ENCODE data around the gene TSKS. TPM values are rescaled to one million over a fixed set of nuclear protein-coding genes. Genes with fewer than 3 reads are reported as not detected.

The TSKS gene
- total and polyA plus RNA-seq, 7 donors: 0.18 to 0.27 (median 0.21) TPM; not detected in 3

- Histone ChIP-seq H3K27ac (no peak overlapping the region), H3K4me1 (no peaks in the 10 kb centered on the region), H3K27me3 (ENCODE audit: insufficient read depth in 3 of 3, low read length in 2 of 3) (no peaks in the 10 kb centered on the region), H3K9me3 (no peaks in the 10 kb centered on the region), H3K36me3 (ENCODE audit: insufficient read depth in 1 of 2, low read depth in 1 of 2) (no peaks in the 10 kb centered on the region), H3K4me3 (no peak overlapping the region)
- intact Hi-C loops (cut with DNase I): no loop called here
- 84 to 92% (median 86%) methylated on average over 5 of the region's 5 CpGs for WGBS, 3 donors
- no peak for TF ChIP-seq CTCF (IDR thresholded peaks at IDR 0.05)
- no peak for DNase-seq
- no peak for ATAC-seq
Measured at GRCh38 chr19:49699364-49699763, 63.7 kb downstream of the TSKS start.

GRCh38 chr19:49696865-49697264, 66.2 kb downstream of the TSKS start:
- intact Hi-C loops (cut with DNase I): no loop called here
- TF ChIP-seq CTCF (IDR thresholded peaks at IDR 0.05): no peak
- Histone ChIP-seq H3K27ac (no peak overlapping the region), H3K4me3 (no peak overlapping the region), H3K4me1 (no peaks in the 10 kb centered on the region), H3K9me3 (no peaks in the 10 kb centered on the region), H3K36me3 (ENCODE audit: insufficient read depth in 1 of 2, low read depth in 1 of 2) (no peaks in the 10 kb centered on the region), H3K27me3 (ENCODE audit: insufficient read depth in 3 of 3, low read length in 2 of 3) (no peaks in the 10 kb centered on the region)
- DNase-seq: no peak
- no peak for ATAC-seq
- WGBS, 3 donors: 86 to 95% (median 95%) methylated on average over 7 of the region's 7 CpGs

GRCh38 chr19:49696115-49696514, 67.0 kb downstream of the TSKS start:
- intact Hi-C loops (cut with DNase I): no loop called here
- Histone ChIP-seq H3K27ac (no peak overlapping the region), H3K36me3 (ENCODE audit: insufficient read depth in 1 of 2, low read depth in 1 of 2) (no peaks in the 10 kb centered on the region), H3K4me1 (no peaks in the 10 kb centered on the region), H3K27me3 (ENCODE audit: insufficient read depth in 3 of 3, low read length in 2 of 3) (no peaks in the 10 kb centered on the region), H3K4me3 (no peak overlapping the region), H3K9me3 (no peaks in the 10 kb centered on the region)
- no peak for ATAC-seq
- WGBS, 3 donors: 87 to 89% (median 88%) methylated on average over 6 of the region's 6 CpGs
- no peak for TF ChIP-seq CTCF (IDR thresholded peaks at IDR 0.05)
- DNase-seq: no peak

- H3K27me3 ChIP-seq (ENCODE audit: insufficient read depth in 3 of 3, low read length in 2 of 3): peaks cover 0 to 13% (median 0%) of the 10 kb centered on the region in 3 donors
- intact Hi-C loops (cut with DNase I): no loop called here
- no peaks in the 10 kb centered on the region for H3K9me3 ChIP-seq
- TF ChIP-seq CTCF (IDR thresholded peaks at IDR 0.05): no peak
- no peak for ATAC-seq
- no peak for DNase-seq
- H3K4me3 ChIP-seq: no peak overlapping the region
- peaks cover 0 to 9% of the 10 kb centered on the region in 2 donors for H3K36me3 ChIP-seq (ENCODE audit: insufficient read depth in 1 of 2, low read depth in 1 of 2)
- H3K4me1 ChIP-seq: peaks cover 13% of the 10 kb centered on the region
- 68 to 77% (median 76%) methylated on average over 16 of the region's 16 CpGs for WGBS, 3 donors
- no peak overlapping the region for H3K27ac ChIP-seq
Measured at GRCh38 chr19:49692147-49692506, 71.0 kb downstream of the TSKS start.

Data from psoas muscle (tissue), 8 donors.